Transverse colon (tissue), 4 donors: ENCODE measurements around the gene CFAP410. TPM values are rescaled to one million over a fixed set of nuclear protein-coding genes. Genes with fewer than 3 reads are reported as not detected.

Source experiments
- DNase-seq: peaks from one replicate; pipeline ENCODE4 v3.0.0-alpha.2; 2019
- H3K27ac ChIP-seq, 4 donors: fragments of 200-600 bp; sonication (generic); 2 replicates each; pipeline ENCODE4 v1.5.1; 2016 to 2018; ENCODE audit warnings: inconsistent platforms in 4 of 4
- H3K27me3 ChIP-seq: fragments of 200-600 bp; sonication (generic); 2 replicates; pipeline ENCODE4 v1.5.1; 2017; ENCODE audit warnings: inconsistent platforms
- H3K36me3 ChIP-seq, 4 donors: fragments of 200-600 bp; sonication (generic); 2 replicates each; pipeline ENCODE4 v1.5.1; 2017 to 2019; ENCODE audit warnings: inconsistent platforms in 4 of 4
- H3K4me1 ChIP-seq, 4 donors: fragments of 200-600 bp; sonication (generic); 2 replicates each; pipeline ENCODE4 v1.5.1; 2017 to 2020; ENCODE audit warnings: inconsistent platforms in 4 of 4
- H3K4me3 ChIP-seq, 4 donors: fragments of 200-600 bp; sonication (generic); 1 replicate in 1 of 4; 2 replicates in 3 of 4; pipeline versions ENCODE4 v1.5.1 to v1.6.1; 2017 to 2019; ENCODE audit warnings: inconsistent platforms in 4 of 4
- H3K9me3 ChIP-seq, 2 donors: fragments of 200-600 bp; sonication (generic); 2 replicates each; pipeline ENCODE4 v1.5.1; 2017 to 2019; ENCODE audit warnings: inconsistent platforms in 2 of 2
- EP300 ChIP-seq: sonication (generic); formaldehyde crosslinking; IDR thresholded peaks from one replicate; pipeline ENCODE4 v1.6.1; 2017; ENCODE audit warnings: antibody characterized with exemption, low read depth
- POLR2A ChIP-seq: fragments of 450-650 bp; IDR thresholded peaks from one replicate; pipeline ENCODE4 v1.6.1; 2016; ENCODE audit warnings: antibody characterized with exemption, mild to moderate bottlenecking, moderate library complexity
- POLR2AphosphoS5 ChIP-seq, 3 donors: sonication (generic); formaldehyde crosslinking; IDR thresholded peaks; one replicate each; pipeline ENCODE4 v1.6.1; 2016; ENCODE audit warnings: antibody characterized with exemption in 3 of 3
- whole genome bisulfite sequencing, 2 donors: methylation state at CpG; one replicate each; pipeline ENCODE4 v1.1.5; 2018; ENCODE audit warnings: low coverage in 1 of 2; 5-methylcytosine and 5-hydroxymethylcytosine counted together
- in situ Hi-C, 4 donors: fragments of 200-750 bp; cut with MboI; loops; one replicate each; pipeline versions ENCODE4 v1.15.0 to v1.15.1; 2017; ENCODE audit warnings: low sequenced_read_pairs in 3 of 4, low pct_ligation_motif_present in 1 of 4, low pct_unique_long_range_greater_than_20kb in 1 of 4
- intact Hi-C: fragments of 100-400 bp; cut with DNase I; formaldehyde crosslinking; loops from one replicate; pipeline ENCODE4 v1.15.1; 2023; ENCODE audit warnings: low total_unique reads
- total RNA-seq, 4 donors: library from RNA; depleted of rRNA; stranded (reverse); fragments of >200 nt; gene quantifications; one replicate each; pipeline ENCODE4 v1.1.0, GENCODE V29; 2016
- TF ChIP-seq, protein P1 (sequence below), 5 experiments: fragments of 200-600 bp in 3 of 5; fragments of 450-650 bp in 2 of 5; sonication (generic) in 3 of 5; IDR thresholded peaks; 1 replicate in 2 of 5; 2 replicates in 3 of 5; pipeline ENCODE4 v1.5.1; 2016 to 2017; ENCODE audit warnings: antibody characterized with exemption in 5 of 5, inconsistent platforms in 3 of 5, mild to moderate bottlenecking in 2 of 5, moderate library complexity in 1 of 5

Gene CFAP410
- total RNA-seq, 4 donors from 2014 or later = 17.2 to 41.3 (median 32.2) TPM

- WGBS, 2 donors = 90% methylated on average over 27 of the region's 27 CpGs; no CpG with 5 or more reads in 1 of the 2 donors
- intact Hi-C loops = no loop called here
- TF ChIP-seq POLR2A = no peak
- TF ChIP-seq EP300 = no peak
- TF ChIP-seq, protein P1, sequence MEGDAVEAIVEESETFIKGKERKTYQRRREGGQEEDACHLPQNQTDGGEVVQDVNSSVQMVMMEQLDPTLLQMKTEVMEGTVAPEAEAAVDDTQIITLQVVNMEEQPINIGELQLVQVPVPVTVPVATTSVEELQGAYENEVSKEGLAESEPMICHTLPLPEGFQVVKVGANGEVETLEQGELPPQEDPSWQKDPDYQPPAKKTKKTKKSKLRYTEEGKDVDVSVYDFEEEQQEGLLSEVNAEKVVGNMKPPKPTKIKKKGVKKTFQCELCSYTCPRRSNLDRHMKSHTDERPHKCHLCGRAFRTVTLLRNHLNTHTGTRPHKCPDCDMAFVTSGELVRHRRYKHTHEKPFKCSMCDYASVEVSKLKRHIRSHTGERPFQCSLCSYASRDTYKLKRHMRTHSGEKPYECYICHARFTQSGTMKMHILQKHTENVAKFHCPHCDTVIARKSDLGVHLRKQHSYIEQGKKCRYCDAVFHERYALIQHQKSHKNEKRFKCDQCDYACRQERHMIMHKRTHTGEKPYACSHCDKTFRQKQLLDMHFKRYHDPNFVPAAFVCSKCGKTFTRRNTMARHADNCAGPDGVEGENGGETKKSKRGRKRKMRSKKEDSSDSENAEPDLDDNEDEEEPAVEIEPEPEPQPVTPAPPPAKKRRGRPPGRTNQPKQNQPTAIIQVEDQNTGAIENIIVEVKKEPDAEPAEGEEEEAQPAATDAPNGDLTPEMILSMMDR (IDR thresholded peaks at IDR 0.05) = no peak
- TF ChIP-seq POLR2AphosphoS5 (IDR thresholded peaks at IDR 0.05) = no peak
- in situ Hi-C loops = no loop called here
- no peak for DNase-seq
- H3K9me3 ChIP-seq = no peaks in the 10 kb centered on the region
- H3K27ac ChIP-seq = no peak overlapping the region
- peaks cover 0 to 29% (median 9%) of the 10 kb centered on the region in 4 donors for H3K36me3 ChIP-seq
- no peak overlapping the region for H3K4me3 ChIP-seq
- no peaks in the 10 kb centered on the region for H3K27me3 ChIP-seq
- no peaks in the 10 kb centered on the region for H3K4me1 ChIP-seq
Observed at GRCh38 chr21:44316277-44316900, 22.8 kb downstream of the CFAP410 start.

DNA sequence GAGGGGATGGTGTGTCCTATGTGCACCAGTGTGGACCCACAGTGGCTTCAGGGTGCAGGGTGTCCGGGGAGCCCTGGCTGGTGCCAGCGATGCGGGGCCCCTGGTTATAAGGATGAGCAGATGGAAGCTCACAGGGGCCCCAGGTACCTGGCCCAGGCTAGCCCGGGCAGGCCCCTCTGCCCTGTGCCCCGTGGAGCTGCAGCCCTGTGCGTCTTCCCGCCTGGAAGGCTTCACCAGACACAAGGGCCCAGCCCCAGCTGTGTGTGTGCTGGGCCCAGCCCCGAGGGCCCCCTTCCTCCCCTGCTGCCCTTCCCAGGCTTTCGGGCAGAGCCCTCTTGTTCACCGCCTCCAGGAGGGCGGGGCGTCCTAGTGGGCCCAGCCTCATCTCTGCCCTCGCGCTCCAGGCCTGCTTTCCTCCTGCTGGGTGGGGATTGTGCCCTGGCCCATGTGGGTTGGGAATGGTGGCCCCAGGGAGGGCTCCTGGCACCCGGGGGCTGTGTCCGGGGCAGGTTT lies 23.4 kb downstream of the CFAP410 start:
- H3K4me1 ChIP-seq = no peaks in the 10 kb centered on the region
- DNase-seq = no peak
- intact Hi-C loops (no loop called here), in situ Hi-C loops (no loop called here)
- no peak overlapping the region for H3K27ac ChIP-seq
- no peaks in the 10 kb centered on the region for H3K9me3 ChIP-seq
- TF ChIP-seq, protein P1 (IDR thresholded peaks at IDR 0.05) = no peak
- TF ChIP-seq EP300 (no peak), POLR2AphosphoS5 (IDR thresholded peaks at IDR 0.05) (no peak), POLR2A (no peak)
- H3K36me3 ChIP-seq = peaks cover 0 to 35% (median 9%) of the 10 kb centered on the region in 4 donors
- no peaks in the 10 kb centered on the region for H3K27me3 ChIP-seq
- 87% methylated on average over 15 of the region's 16 CpGs; no CpG with 5 or more reads in 1 of the 2 donors for WGBS, 2 donors
- no peak overlapping the region for H3K4me3 ChIP-seq

GRCh38 chr21:44314561-44314960 lies 24.6 kb downstream of the CFAP410 start:
- Histone ChIP-seq H3K9me3 (no peaks in the 10 kb centered on the region), H3K27ac (no peak overlapping the region), H3K4me1 (no peaks in the 10 kb centered on the region), H3K4me3 (no peak overlapping the region), H3K36me3 (peaks cover 0 to 39% (median 9%) of the 10 kb centered on the region in 4 donors), H3K27me3 (no peaks in the 10 kb centered on the region)
- no peak for DNase-seq
- intact Hi-C loops (no loop called here), in situ Hi-C loops (no loop called here)
- TF ChIP-seq POLR2A = no peak
- WGBS, 2 donors = 94% methylated on average over 9 of the region's 11 CpGs; no CpG with 5 or more reads in 1 of the 2 donors

DNA sequence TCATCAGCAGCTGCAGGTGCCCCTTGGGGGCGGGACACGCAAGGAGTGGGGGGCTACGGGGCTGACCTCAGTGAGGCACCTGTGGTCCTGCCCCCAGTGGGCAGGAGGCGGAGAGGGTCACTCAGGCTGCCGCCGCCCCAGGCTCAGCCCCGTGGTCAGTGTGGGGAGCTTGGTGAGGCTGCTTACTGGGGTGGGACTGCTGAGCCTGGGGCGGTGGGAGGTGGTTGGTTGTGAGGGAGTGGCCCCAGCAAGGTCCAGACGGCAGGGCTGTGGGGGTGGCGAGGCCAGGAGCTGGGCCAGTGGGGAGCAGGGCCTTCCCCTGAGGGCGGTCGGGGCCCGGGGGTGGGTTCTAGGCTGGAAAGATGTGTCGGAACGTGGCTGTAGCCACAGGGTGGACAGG lies 25.1 kb downstream of the CFAP410 start:
- peaks cover 0 to 39% (median 9%) of the 10 kb centered on the region in 4 donors for H3K36me3 ChIP-seq
- WGBS, 2 donors = 90% methylated on average over 6 of the region's 15 CpGs; no CpG with 5 or more reads in 1 of the 2 donors
- DNase-seq = no peak
- in situ Hi-C loops (no loop called here), intact Hi-C loops (no loop called here)
- no peaks in the 10 kb centered on the region for H3K27me3 ChIP-seq
- no peak overlapping the region for H3K27ac ChIP-seq
- no peak overlapping the region for H3K4me3 ChIP-seq
- H3K4me1 ChIP-seq = no peaks in the 10 kb centered on the region
- no peaks in the 10 kb centered on the region for H3K9me3 ChIP-seq
- no peak for TF ChIP-seq EP300
- no peak for TF ChIP-seq POLR2A
- TF ChIP-seq, protein P1 (IDR thresholded peaks at IDR 0.05) = no peak
- TF ChIP-seq POLR2AphosphoS5 (IDR thresholded peaks at IDR 0.05) = no peak
